Keratinocyte (primary cell): ENCODE data around the gene CDIPT. TPM values are rescaled to one million over a fixed set of nuclear protein-coding genes. Genes with fewer than 3 reads are reported as not detected.
"Not testable (repeated sequence)": the region's sequence is repeated elsewhere in the genome, so short reads cannot be mapped to it uniquely, and the experiment has no call there.

ENCODE experiments used
- DNase-seq: peaks from one replicate; pipeline ENCODE4 v3.0.0-alpha.2; 2011; ENCODE audit warnings: low read depth, missing footprints, low spot score
- FAIRE-seq: peaks from 2 replicates; lab custom pipeline; 2011; peaks lifted over from hg19 to GRCh38; lab: Jason Lieb, UNC
- H2AFZ ChIP-seq: 2 replicates; pipeline ENCODE4 v1.6.0; 2012; ENCODE audit warnings: low read length, control low read depth, inconsistent platforms; ENCODE audit not compliant: control insufficient read depth
- H3K27ac ChIP-seq: 2 replicates; pipeline ENCODE4 v1.5.1; 2011; ENCODE audit warnings: low read length; ENCODE audit not compliant: control insufficient read depth, insufficient read depth
- H3K27me3 ChIP-seq: 3 replicates; pipeline ENCODE4 v1.6.0; 2011; ENCODE audit warnings: low read length; ENCODE audit not compliant: control insufficient read depth, insufficient read depth; ENCODE audit errors: extremely low read depth
- H3K36me3 ChIP-seq, 2 experiments: 2 replicates in 1 of 2; 3 replicates in 1 of 2; pipeline ENCODE4 v1.5.1; 2011; ENCODE audit warnings: low read length in 2 of 2, mild to moderate bottlenecking in 1 of 2; ENCODE audit not compliant: control insufficient read depth in 2 of 2, insufficient read depth in 2 of 2; ENCODE audit errors: extremely low read depth in 1 of 2
- H3K4me1 ChIP-seq: 3 replicates; pipeline ENCODE4 v1.5.1; 2011; ENCODE audit warnings: low read length; ENCODE audit not compliant: control insufficient read depth, insufficient read depth; ENCODE audit errors: extremely low read depth
- H3K4me2 ChIP-seq: 3 replicates; pipeline ENCODE4 v1.6.0; 2011; ENCODE audit warnings: low read depth, low read length; ENCODE audit not compliant: control insufficient read depth, insufficient read depth; ENCODE audit errors: extremely low read depth
- H3K4me3 ChIP-seq, 3 experiments: fragments of 200-600 bp in 1 of 3; sonication (generic) in 1 of 3; 2 replicates in 2 of 3; 3 replicates in 1 of 3; pipeline ENCODE4 v1.5.1; 2011 to 2016; ENCODE audit warnings: low read length in 3 of 3, mild to moderate bottlenecking in 3 of 3, control low read depth in 2 of 3, inconsistent platforms in 1 of 3, low read depth in 1 of 3, mixed read lengths in 1 of 3, mixed run types in 1 of 3, moderate library complexity in 1 of 3; ENCODE audit not compliant: control insufficient read depth in 2 of 3, insufficient read depth in 2 of 3; ENCODE audit errors: extremely low read depth in 1 of 3
- H3K79me2 ChIP-seq: 2 replicates; pipeline ENCODE4 v1.6.0; 2012; ENCODE audit warnings: low read length; ENCODE audit not compliant: control insufficient read depth, insufficient read depth
- H3K9ac ChIP-seq: 3 replicates; pipeline ENCODE4 v1.6.0; 2011; ENCODE audit warnings: low read length; ENCODE audit not compliant: control insufficient read depth, insufficient read depth; ENCODE audit errors: extremely low read depth
- H3K9me1 ChIP-seq: 3 replicates; pipeline ENCODE4 v1.6.0; 2011; ENCODE audit warnings: low read length; ENCODE audit not compliant: control insufficient read depth, insufficient read depth; ENCODE audit errors: extremely low read depth
- H3K9me3 ChIP-seq: 2 replicates; pipeline ENCODE4 v1.5.1; 2012; ENCODE audit warnings: low read depth, low read length; ENCODE audit not compliant: control insufficient read depth
- H4K20me1 ChIP-seq: 3 replicates; pipeline ENCODE4 v1.6.0; 2011; ENCODE audit warnings: low read length; ENCODE audit not compliant: control insufficient read depth, insufficient read depth; ENCODE audit errors: extremely low read depth
- EZH2 ChIP-seq: IDR thresholded peaks from one replicate; pipeline ENCODE4 v1.6.1; 2012; ENCODE audit warnings: inconsistent platforms, mild to moderate bottlenecking, low read length, moderate library complexity
- dilution Hi-C: fragments of 300-500 bp; cut with MboI; formaldehyde crosslinking; loops from one replicate; pipeline ENCODE4 v1.7.0; 2020; ENCODE audit warnings: low sequenced_read_pairs; ENCODE audit not compliant: extremely low pct_ligation_motif_present
- polyA plus RNA-seq, 5 experiments: library from polyadenylated mRNA; depleted of rRNA in 3 of 5; stranded (reverse) in 3 of 5; stranded (forward) in 1 of 5; unstranded in 1 of 5; fragments of >200 nt; gene quantifications; 1 replicate in 1 of 5; 2 replicates in 3 of 5; 3 replicates in 1 of 5; pipeline versions ENCODE4 v1.2.1 to v1.2.3, GENCODE V29; 2011 to 2012; ENCODE audit warnings: missing spikeins in 2 of 5, low read depth in 1 of 5, low replicate concordance in 1 of 5
- TF ChIP-seq, protein P1 (sequence below), 3 experiments: IDR thresholded peaks in 1 of 3; conservative IDR thresholded peaks in 1 of 3; optimal IDR thresholded peaks in 1 of 3; 2 replicates in 2 of 3; 3 replicates in 1 of 3; pipeline versions ENCODE3 to v1.5.1; 2011; ENCODE audit warnings: low read length in 3 of 3, mild to moderate bottlenecking in 3 of 3, moderate library complexity in 2 of 3, control low read depth in 1 of 3, inconsistent platforms in 1 of 3; ENCODE audit not compliant: insufficient read depth in 2 of 3; ENCODE audit errors: extremely low read depth in 1 of 3

CDIPT gene
- polyA plus RNA-seq, 1 donor (not counting 4 experiments of a cell fraction or from before 2014, with no cell fraction given), result 49.5 TPM

DNA sequence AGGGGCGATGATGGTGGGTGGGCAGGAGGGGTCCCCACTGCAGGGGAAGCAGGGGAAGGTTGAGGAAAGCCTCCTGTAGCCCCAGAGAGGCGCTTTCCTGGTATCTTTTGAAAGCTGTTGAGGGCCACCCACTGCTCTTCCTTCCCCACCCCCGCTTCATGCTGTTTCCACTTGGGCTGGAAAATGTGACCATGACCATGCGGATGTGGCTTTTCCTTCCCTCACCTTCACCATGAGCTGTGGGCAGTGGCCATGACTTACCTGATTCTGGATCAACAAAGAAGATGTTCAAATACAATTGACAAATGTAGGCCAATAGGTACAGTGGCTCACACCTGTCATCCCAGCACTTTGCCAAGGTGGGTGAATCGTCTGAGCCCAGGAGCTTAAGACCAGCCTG lies 28.9 kb downstream of the CDIPT start:
- no peaks in the 10 kb centered on the region for H4K20me1 ChIP-seq
- H3K36me3 ChIP-seq, result peaks cover 22 to 40% of the 10 kb centered on the region in 2 experiments
- no peak overlapping the region for H3K4me2 ChIP-seq
- H3K9me1 ChIP-seq, result no peaks in the 10 kb centered on the region
- no peak overlapping the region for H2AFZ ChIP-seq
- no peaks in the 10 kb centered on the region for H3K9me3 ChIP-seq
- dilution Hi-C loops, result no loop called here
- H3K9ac ChIP-seq, result no peak overlapping the region
- no peak for FAIRE-seq
- peaks cover 11% of the 10 kb centered on the region for H3K79me2 ChIP-seq
- TF ChIP-seq EZH2, result no peak
- TF ChIP-seq, protein P1, sequence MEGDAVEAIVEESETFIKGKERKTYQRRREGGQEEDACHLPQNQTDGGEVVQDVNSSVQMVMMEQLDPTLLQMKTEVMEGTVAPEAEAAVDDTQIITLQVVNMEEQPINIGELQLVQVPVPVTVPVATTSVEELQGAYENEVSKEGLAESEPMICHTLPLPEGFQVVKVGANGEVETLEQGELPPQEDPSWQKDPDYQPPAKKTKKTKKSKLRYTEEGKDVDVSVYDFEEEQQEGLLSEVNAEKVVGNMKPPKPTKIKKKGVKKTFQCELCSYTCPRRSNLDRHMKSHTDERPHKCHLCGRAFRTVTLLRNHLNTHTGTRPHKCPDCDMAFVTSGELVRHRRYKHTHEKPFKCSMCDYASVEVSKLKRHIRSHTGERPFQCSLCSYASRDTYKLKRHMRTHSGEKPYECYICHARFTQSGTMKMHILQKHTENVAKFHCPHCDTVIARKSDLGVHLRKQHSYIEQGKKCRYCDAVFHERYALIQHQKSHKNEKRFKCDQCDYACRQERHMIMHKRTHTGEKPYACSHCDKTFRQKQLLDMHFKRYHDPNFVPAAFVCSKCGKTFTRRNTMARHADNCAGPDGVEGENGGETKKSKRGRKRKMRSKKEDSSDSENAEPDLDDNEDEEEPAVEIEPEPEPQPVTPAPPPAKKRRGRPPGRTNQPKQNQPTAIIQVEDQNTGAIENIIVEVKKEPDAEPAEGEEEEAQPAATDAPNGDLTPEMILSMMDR (optimal IDR thresholded peaks at IDR 0.05 in 1 of 3, IDR thresholded peaks at IDR 0.05 in 1 of 3, conservative IDR thresholded peaks at IDR 0.05 in 1 of 3; ENCODE audit: extremely low read depth in 1 of 3, insufficient read depth in 2 of 3, low read length in 3 of 3), result no peak
- H3K4me3 ChIP-seq, result no peak overlapping the region
- DNase-seq, result no peak
- no peaks in the 10 kb centered on the region for H3K27me3 ChIP-seq
- no peaks in the 10 kb centered on the region for H3K4me1 ChIP-seq
- no peak overlapping the region for H3K27ac ChIP-seq

DNA sequence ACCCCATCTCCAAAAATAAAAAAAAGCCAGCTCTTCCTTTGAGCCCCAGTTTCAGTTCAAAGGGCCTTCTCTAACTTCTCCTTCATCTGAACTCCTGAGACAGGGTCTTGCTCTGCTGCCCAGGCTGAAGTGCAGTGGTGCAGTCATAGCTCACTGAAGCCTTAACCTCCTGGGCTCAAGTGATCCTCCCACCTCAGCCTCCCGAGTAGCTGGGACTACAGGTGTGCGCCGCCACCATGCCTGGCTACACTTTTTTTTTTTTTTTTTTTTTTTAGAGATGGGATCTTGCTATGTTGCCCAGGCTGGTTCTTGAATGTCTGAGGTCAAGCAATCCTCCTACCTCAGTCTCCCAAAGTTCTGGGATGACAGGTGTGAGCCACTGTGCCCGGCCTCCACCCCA lies 29.8 kb downstream of the CDIPT start:
- H3K27me3 ChIP-seq, H3K9me3 ChIP-seq, H3K4me2 ChIP-seq, H2AFZ ChIP-seq, H3K27ac ChIP-seq, H3K9ac ChIP-seq, DNase-seq, H3K4me1 ChIP-seq, H4K20me1 ChIP-seq, FAIRE-seq, dilution Hi-C loops, H3K4me3 ChIP-seq, H3K9me1 ChIP-seq: not testable (repeated sequence)
- peaks cover 12% of the 10 kb centered on the region for H3K79me2 ChIP-seq
- H3K36me3 ChIP-seq, result peaks cover 22 to 37% of the 10 kb centered on the region in 2 experiments

DNA sequence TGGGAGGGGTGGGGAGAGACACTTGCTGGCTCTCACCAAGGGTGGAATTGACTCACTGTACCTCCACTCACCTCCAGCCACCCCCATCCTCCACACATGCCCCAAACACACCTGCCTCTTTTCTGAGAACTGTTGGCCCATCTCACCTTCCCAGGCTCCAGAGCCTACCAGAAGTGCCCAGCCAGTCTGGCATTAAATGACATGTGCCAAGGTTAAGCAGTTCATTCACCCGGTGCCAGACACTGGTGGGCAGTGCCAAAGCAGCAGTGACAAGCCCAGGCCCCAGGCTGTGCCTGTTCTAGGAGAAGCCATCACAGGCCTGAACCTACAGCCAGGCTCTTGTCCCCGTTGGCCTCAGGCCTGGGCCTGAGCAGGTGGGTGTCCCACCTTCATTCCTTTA lies 31.5 kb downstream of the CDIPT start:
- no peaks in the 10 kb centered on the region for H4K20me1 ChIP-seq
- DNase-seq, result no peak
- H3K9me3 ChIP-seq, result no peaks in the 10 kb centered on the region
- H3K27ac ChIP-seq, result no peak overlapping the region
- H3K36me3 ChIP-seq, result peaks cover 17 to 27% of the 10 kb centered on the region in 2 experiments
- no peaks in the 10 kb centered on the region for H3K9me1 ChIP-seq
- no peak for FAIRE-seq
- H3K4me1 ChIP-seq, result no peaks in the 10 kb centered on the region
- peaks cover 22% of the 10 kb centered on the region for H3K79me2 ChIP-seq
- TF ChIP-seq, protein P1 (optimal IDR thresholded peaks at IDR 0.05 in 1 of 3, IDR thresholded peaks at IDR 0.05 in 1 of 3, conservative IDR thresholded peaks at IDR 0.05 in 1 of 3; ENCODE audit: extremely low read depth in 1 of 3, insufficient read depth in 2 of 3, low read length in 3 of 3), result no peak
- no peak for TF ChIP-seq EZH2
- no peak overlapping the region for H3K4me2 ChIP-seq
- no peak overlapping the region for H3K9ac ChIP-seq
- dilution Hi-C loops, result no loop called here
- H3K4me3 ChIP-seq, result no peak overlapping the region
- H2AFZ ChIP-seq, result no peak overlapping the region
- no peaks in the 10 kb centered on the region for H3K27me3 ChIP-seq
